ENCODE data around the gene RNPEPL1. TPM values are rescaled to one million over a fixed set of nuclear protein-coding genes. Genes with fewer than 3 reads are reported as not detected.
"Not testable (repeated sequence)": the region's sequence is repeated elsewhere in the genome, so short reads cannot be mapped to it uniquely, and the experiment has no call there.

Gene RNPEPL1
- total RNA-seq, 1 donor from 2014 or later = 15.7 TPM

DNA sequence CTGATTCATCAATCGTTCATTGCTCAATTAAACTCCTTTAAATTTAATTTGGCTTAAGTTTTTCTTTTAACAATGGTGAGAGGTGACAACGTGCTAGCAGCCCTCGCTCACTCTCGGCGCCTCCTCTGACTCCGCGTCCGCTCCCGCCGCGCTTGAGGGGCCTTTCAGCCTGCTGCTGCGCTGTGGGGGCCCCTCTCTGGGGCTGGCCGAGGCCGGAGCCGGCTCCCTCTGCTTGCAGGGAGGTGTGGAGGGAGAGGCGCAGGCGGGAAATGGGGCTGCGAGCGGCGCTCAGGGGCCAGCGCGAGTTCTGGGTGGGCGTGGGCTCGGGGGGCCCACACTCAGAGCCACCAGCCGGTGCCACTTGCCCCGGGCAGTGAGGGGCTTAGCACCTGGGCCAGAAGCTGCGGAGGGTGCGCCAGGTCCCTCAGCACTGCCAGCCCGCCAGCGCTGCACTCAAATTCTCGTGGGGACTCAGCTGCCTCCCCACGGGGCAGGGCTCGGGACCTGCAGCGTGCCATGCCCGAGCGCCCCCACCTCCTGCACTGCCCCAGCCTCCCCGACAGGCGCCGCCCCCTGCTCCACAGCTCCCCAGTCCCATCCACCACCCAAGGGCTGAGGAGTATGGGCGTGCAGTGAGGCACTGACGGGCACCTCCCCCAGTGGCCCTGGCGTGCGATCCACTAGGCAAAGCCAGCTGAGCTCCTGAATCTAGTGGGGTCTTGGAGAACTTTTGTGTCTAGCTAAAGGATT lies 30.1 kb upstream of the RNPEPL1 start:
- H3K4me3 ChIP-seq (ENCODE audit: low read length in 3 of 3) = no peak overlapping the region
- no peaks in the 10 kb centered on the region for H3K4me1 ChIP-seq (ENCODE audit: control insufficient read depth in 3 of 3, insufficient read depth in 3 of 3, low read length in 3 of 3)
- peaks cover 2 to 12% (median 12%) of the 10 kb centered on the region in 3 donors for H3K36me3 ChIP-seq (ENCODE audit: control insufficient read depth in 3 of 3, insufficient read depth in 3 of 3, low read length in 3 of 3)
- H3K9me3 ChIP-seq (ENCODE audit: control insufficient read depth in 3 of 3, low read length in 3 of 3) = no peaks in the 10 kb centered on the region
- H3K9ac ChIP-seq (ENCODE audit: low read depth in 1 of 3, low read length in 3 of 3) = no peak overlapping the region
- no peaks in the 10 kb centered on the region for H3K27me3 ChIP-seq (ENCODE audit: control insufficient read depth in 3 of 3, insufficient read depth in 3 of 3, low read length in 3 of 3)
- H3K27ac ChIP-seq (ENCODE audit: low read depth, low read length) = no peak overlapping the region

DNA sequence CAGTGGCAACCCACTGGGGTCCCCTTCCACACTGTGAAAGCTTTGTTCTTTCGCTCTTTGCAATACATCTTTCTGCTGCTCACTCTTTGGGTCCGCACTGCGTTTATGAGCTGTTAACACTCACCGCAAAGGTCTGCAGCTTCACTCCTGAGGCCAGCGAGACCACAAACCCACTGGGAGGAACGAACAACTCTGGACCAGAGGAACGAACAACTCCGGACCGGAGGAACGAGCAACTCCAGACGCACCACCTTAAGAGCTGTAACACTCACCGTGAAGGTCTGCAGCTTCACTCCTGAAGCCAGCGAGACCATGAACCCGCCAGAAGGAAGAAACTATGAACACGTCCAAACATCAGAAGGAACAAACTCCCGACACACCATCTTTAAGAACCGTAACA lies 29.2 kb upstream of the RNPEPL1 start:
- not testable (repeated sequence) for H3K9ac ChIP-seq (ENCODE audit: low read depth in 1 of 3, low read length in 3 of 3); H3K4me1 ChIP-seq (ENCODE audit: control insufficient read depth in 3 of 3, insufficient read depth in 3 of 3, low read length in 3 of 3); H3K27ac ChIP-seq (ENCODE audit: low read depth, low read length); H3K4me3 ChIP-seq (ENCODE audit: low read length in 3 of 3); H3K27me3 ChIP-seq (ENCODE audit: control insufficient read depth in 3 of 3, insufficient read depth in 3 of 3, low read length in 3 of 3); H3K9me3 ChIP-seq (ENCODE audit: control insufficient read depth in 3 of 3, low read length in 3 of 3)
- H3K36me3 ChIP-seq (ENCODE audit: control insufficient read depth in 3 of 3, insufficient read depth in 3 of 3, low read length in 3 of 3) = peaks cover 2 to 12% (median 9%) of the 10 kb centered on the region in 3 donors

DNA sequence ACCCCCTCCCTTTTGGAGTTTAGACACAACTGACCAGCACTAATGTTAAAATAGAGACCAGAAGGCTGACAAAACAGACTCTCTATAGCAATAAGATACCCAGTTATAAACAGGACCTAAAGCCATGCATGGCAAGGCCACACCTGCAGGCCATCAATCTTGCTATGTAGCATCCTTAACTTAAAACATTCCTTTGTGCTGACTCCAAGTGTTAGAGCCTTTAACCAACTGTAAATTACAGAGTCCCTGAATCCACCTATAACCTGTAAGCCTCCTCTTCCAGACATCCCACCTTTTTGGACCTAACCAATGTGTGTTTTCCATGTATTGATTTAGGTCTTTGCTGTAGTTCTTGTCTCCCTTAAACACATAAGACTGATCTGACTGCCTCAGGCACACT lies 28.4 kb upstream of the RNPEPL1 start:
- H3K4me1 ChIP-seq (ENCODE audit: control insufficient read depth in 3 of 3, insufficient read depth in 3 of 3, low read length in 3 of 3) = no peaks in the 10 kb centered on the region
- peaks cover 2 to 12% (median 9%) of the 10 kb centered on the region in 3 donors for H3K36me3 ChIP-seq (ENCODE audit: control insufficient read depth in 3 of 3, insufficient read depth in 3 of 3, low read length in 3 of 3)
- H3K9me3 ChIP-seq (ENCODE audit: control insufficient read depth in 3 of 3, low read length in 3 of 3) = no peaks in the 10 kb centered on the region
- H3K27ac ChIP-seq (ENCODE audit: low read depth, low read length) = no peak overlapping the region
- no peak overlapping the region for H3K9ac ChIP-seq (ENCODE audit: low read depth in 1 of 3, low read length in 3 of 3)
- no peak overlapping the region for H3K4me3 ChIP-seq (ENCODE audit: low read length in 3 of 3)
- no peaks in the 10 kb centered on the region for H3K27me3 ChIP-seq (ENCODE audit: control insufficient read depth in 3 of 3, insufficient read depth in 3 of 3, low read length in 3 of 3)

DNA sequence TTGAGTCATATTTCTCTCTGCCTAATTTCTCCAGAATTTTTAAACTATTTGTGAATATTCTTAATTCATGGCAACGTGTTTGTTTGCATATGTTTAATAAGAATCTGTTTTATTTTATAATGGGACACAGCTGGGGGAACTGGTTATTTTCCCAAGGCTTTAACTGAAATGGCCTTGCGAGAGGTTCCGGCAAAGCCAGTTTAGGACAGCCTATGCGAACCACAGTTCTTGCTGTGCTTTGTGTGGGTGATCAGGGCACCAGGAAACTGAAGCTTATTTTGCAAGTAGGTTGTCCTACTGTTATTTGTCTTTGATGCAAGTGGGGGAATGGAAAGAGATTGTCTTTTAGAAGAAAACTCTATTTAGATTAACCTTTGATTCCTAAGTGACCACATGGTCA lies 17.0 kb upstream of the RNPEPL1 start:
- Histone ChIP-seq H3K36me3 (ENCODE audit: control insufficient read depth in 3 of 3, insufficient read depth in 3 of 3, low read length in 3 of 3) (peaks cover 9 to 10% (median 9%) of the 10 kb centered on the region in 3 donors), H3K4me3 (ENCODE audit: low read length in 3 of 3) (no peak overlapping the region), H3K27ac (ENCODE audit: low read depth, low read length) (no peak overlapping the region), H3K27me3 (ENCODE audit: control insufficient read depth in 3 of 3, insufficient read depth in 3 of 3, low read length in 3 of 3) (no peaks in the 10 kb centered on the region), H3K4me1 (ENCODE audit: control insufficient read depth in 3 of 3, insufficient read depth in 3 of 3, low read length in 3 of 3) (peaks cover 0 to 4% (median 0%) of the 10 kb centered on the region in 3 donors), H3K9me3 (ENCODE audit: control insufficient read depth in 3 of 3, low read length in 3 of 3) (no peaks in the 10 kb centered on the region), H3K9ac (ENCODE audit: low read depth in 1 of 3, low read length in 3 of 3) (no peak overlapping the region)

- Histone ChIP-seq H3K4me3 (ENCODE audit: low read length in 3 of 3) (no peak overlapping the region), H3K36me3 (ENCODE audit: control insufficient read depth in 3 of 3, insufficient read depth in 3 of 3, low read length in 3 of 3) (peaks cover 9 to 10% (median 9%) of the 10 kb centered on the region in 3 donors), H3K27me3 (ENCODE audit: control insufficient read depth in 3 of 3, insufficient read depth in 3 of 3, low read length in 3 of 3) (no peaks in the 10 kb centered on the region), H3K9ac (ENCODE audit: low read depth in 1 of 3, low read length in 3 of 3) (no peak overlapping the region), H3K9me3 (ENCODE audit: control insufficient read depth in 3 of 3, low read length in 3 of 3) (no peaks in the 10 kb centered on the region), H3K4me1 (ENCODE audit: control insufficient read depth in 3 of 3, insufficient read depth in 3 of 3, low read length in 3 of 3) (peaks cover 0 to 4% (median 0%) of the 10 kb centered on the region in 3 donors), H3K27ac (ENCODE audit: low read depth, low read length) (no peak overlapping the region)
These were observed 16.5 kb upstream of the RNPEPL1 start for GRCh38 chr2:240551811-240552210.

DNA sequence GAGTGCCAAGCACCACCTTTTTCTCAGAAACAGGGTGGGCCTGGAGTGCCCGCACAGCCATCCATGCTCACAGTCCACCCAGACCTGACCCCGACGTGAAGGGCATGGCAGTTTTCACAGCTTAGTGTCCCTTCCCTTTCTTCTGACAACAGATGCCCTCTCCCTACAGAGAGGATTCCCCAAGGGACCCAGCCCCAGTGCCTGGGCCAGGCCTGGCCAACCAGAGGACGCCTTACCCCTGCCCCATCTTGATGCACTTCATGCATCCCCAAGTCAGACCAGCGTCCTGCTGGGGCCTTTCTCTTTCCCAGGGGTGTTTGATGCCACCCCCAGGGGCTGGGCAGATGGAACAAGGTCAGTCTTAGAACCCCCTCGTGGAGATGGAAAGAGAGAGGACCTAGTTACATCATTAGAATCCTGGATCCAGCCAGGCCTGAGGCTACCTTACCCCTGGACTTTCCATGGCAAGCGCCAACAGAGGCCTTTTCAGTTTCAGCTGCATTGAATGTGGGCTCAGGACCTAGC lies 14.3 kb upstream of the RNPEPL1 start:
- Histone ChIP-seq H3K36me3 (ENCODE audit: control insufficient read depth in 3 of 3, insufficient read depth in 3 of 3, low read length in 3 of 3) (peaks cover 9 to 10% (median 9%) of the 10 kb centered on the region in 3 donors), H3K9ac (ENCODE audit: low read depth in 1 of 3, low read length in 3 of 3) (no peak overlapping the region), H3K4me1 (ENCODE audit: control insufficient read depth in 3 of 3, insufficient read depth in 3 of 3, low read length in 3 of 3) (peaks cover 11 to 19% (median 16%) of the 10 kb centered on the region in 3 donors), H3K27me3 (ENCODE audit: control insufficient read depth in 3 of 3, insufficient read depth in 3 of 3, low read length in 3 of 3) (no peaks in the 10 kb centered on the region), H3K4me3 (ENCODE audit: low read length in 3 of 3) (no peak overlapping the region), H3K27ac (ENCODE audit: low read depth, low read length) (no peak overlapping the region), H3K9me3 (ENCODE audit: control insufficient read depth in 3 of 3, low read length in 3 of 3) (no peaks in the 10 kb centered on the region)

DNA sequence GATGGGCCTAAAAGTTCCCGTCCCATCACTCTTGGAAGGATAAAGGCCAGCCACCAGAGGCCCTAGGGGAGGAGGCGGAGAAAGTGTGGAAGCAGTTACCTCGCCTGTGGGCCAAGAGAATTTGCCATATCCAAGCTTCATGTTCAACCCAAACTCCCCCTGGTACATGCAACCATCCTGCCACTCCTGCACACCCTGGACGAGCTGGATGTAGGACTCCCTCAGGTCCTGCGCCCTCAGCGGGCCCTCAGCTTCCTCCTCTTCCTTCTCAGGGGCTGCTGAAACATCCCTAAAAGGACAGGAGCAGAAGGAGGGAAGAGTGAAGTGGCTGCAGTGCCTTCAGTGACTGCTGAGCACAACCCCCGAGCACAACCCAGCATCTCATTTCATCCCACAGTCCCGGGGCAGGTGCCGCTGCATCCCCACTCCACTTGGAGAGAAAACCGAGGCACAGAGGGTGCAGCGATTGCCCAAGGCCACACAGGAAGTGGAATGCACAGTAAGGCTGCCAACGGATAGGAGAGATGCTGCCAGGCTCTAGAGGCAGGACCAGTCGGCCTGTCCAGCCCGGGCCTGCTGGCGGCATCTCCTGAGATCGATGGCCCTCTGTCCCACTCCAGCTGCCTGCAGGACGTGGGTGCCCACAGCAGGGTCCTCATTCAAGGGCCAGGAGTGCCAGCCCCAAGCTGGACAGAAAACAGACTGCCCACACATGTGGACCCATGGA lies 13.4 kb upstream of the RNPEPL1 start:
- no peaks in the 10 kb centered on the region for H3K9me3 ChIP-seq (ENCODE audit: control insufficient read depth in 3 of 3, low read length in 3 of 3)
- no peak overlapping the region for H3K27ac ChIP-seq (ENCODE audit: low read depth, low read length)
- peaks cover 17 to 28% (median 23%) of the 10 kb centered on the region in 3 donors for H3K4me1 ChIP-seq (ENCODE audit: control insufficient read depth in 3 of 3, insufficient read depth in 3 of 3, low read length in 3 of 3)
- no peaks in the 10 kb centered on the region for H3K27me3 ChIP-seq (ENCODE audit: control insufficient read depth in 3 of 3, insufficient read depth in 3 of 3, low read length in 3 of 3)
- peaks cover 9 to 10% (median 9%) of the 10 kb centered on the region in 3 donors for H3K36me3 ChIP-seq (ENCODE audit: control insufficient read depth in 3 of 3, insufficient read depth in 3 of 3, low read length in 3 of 3)
- no peak overlapping the region for H3K4me3 ChIP-seq (ENCODE audit: low read length in 3 of 3)
- no peak overlapping the region for H3K9ac ChIP-seq (ENCODE audit: low read depth in 1 of 3, low read length in 3 of 3)

- Histone ChIP-seq H3K4me3 (ENCODE audit: low read length in 3 of 3) (no peak overlapping the region), H3K9me3 (ENCODE audit: control insufficient read depth in 3 of 3, low read length in 3 of 3) (no peaks in the 10 kb centered on the region), H3K4me1 (ENCODE audit: control insufficient read depth in 3 of 3, insufficient read depth in 3 of 3, low read length in 3 of 3) (peaks cover 19 to 29% (median 25%) of the 10 kb centered on the region in 3 donors), H3K9ac (ENCODE audit: low read depth in 1 of 3, low read length in 3 of 3) (no peak overlapping the region), H3K27me3 (ENCODE audit: control insufficient read depth in 3 of 3, insufficient read depth in 3 of 3, low read length in 3 of 3) (no peaks in the 10 kb centered on the region), H3K27ac (ENCODE audit: low read depth, low read length) (no peak overlapping the region), H3K36me3 (ENCODE audit: control insufficient read depth in 3 of 3, insufficient read depth in 3 of 3, low read length in 3 of 3) (peaks cover 9 to 10% (median 9%) of the 10 kb centered on the region in 3 donors)
These were observed 12.6 kb upstream of the RNPEPL1 start for GRCh38 chr2:240555541-240556250.

DNA sequence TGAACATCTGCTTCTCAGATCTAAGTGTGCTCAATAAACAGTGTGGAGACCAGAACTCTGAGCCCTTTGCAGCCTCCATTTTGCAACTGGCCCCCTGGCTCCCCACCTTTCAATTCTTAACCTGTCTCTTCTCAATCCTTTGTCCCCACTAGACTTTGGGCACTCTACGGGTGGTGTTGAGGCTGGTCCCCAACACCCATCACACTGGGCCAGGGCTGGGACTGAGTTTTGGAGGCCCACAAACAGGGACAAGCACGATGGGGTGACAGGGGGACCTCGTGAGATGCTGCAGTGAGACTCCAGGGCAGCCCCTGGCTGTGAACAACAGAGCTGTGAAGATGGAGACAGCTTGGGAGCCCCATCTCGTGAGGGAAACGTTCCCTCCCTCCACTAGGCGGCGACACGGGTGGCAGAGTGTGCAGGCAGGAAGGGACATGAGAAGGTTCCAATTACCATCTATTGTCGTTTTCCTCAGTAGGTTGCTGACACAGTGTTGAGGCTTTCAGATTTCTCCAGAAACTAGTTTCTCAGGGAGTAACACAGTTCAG lies 11.7 kb upstream of the RNPEPL1 start:
- no peaks in the 10 kb centered on the region for H3K27me3 ChIP-seq (ENCODE audit: control insufficient read depth in 3 of 3, insufficient read depth in 3 of 3, low read length in 3 of 3)
- peaks cover 7% of the 10 kb centered on the region in 3 donors for H3K36me3 ChIP-seq (ENCODE audit: control insufficient read depth in 3 of 3, insufficient read depth in 3 of 3, low read length in 3 of 3)
- no peak overlapping the region for H3K9ac ChIP-seq (ENCODE audit: low read depth in 1 of 3, low read length in 3 of 3)
- H3K4me1 ChIP-seq (ENCODE audit: control insufficient read depth in 3 of 3, insufficient read depth in 3 of 3, low read length in 3 of 3) = peaks cover 25 to 35% (median 30%) of the 10 kb centered on the region in 3 donors
- H3K27ac ChIP-seq (ENCODE audit: low read depth, low read length) = no peak overlapping the region
- H3K4me3 ChIP-seq (ENCODE audit: low read length in 3 of 3) = no peak overlapping the region
- no peaks in the 10 kb centered on the region for H3K9me3 ChIP-seq (ENCODE audit: control insufficient read depth in 3 of 3, low read length in 3 of 3)
